ENCODE data around the gene GPR153.
"Not testable (repeated sequence)": the region's sequence is repeated elsewhere in the genome, so short reads cannot be mapped to it uniquely, and the experiment has no call there.

The GPR153 gene

DNA sequence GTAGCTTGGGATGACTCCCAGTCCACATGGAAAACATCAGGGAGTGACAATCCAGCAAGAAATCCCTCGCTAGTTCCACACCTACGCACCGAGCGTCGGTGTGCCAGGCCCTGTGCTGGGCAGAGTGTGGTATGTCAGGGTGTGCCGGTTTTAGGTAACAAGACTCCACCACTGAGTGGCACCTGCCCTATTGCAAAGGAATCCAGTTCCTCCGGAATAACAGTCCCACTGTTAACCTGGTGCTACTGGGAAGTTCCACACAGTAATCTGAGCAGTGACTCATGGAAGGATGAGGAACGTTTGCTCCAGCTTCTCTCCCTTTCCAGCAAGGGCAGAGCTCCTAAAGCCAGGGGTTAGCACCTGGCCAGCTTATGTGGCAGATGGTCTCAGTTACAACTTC, 40.7 kb downstream of the GPR153 start:
- ATAC-seq (ENCODE audit: low read depth), result peak; percentile 91

GRCh38 chr1:6219641-6220040, 41.3 kb downstream of the GPR153 start:
- H3K36me3 ChIP-seq (ENCODE audit: low read depth), result peaks cover 33% of the 10 kb centered on the region
- H3K9me3 ChIP-seq (ENCODE audit: severe bottlenecking); DNase-seq (ENCODE audit: low spot score); ATAC-seq (ENCODE audit: low read depth); H3K27me3 ChIP-seq (ENCODE audit: insufficient read depth, poor library complexity, severe bottlenecking); H3K4me3 ChIP-seq (ENCODE audit: severe bottlenecking): not testable (repeated sequence)
- peak overlapping the region; percentile 45 for H3K27ac ChIP-seq (ENCODE audit: poor library complexity, severe bottlenecking)
- peaks cover 10% of the 10 kb centered on the region for H3K4me1 ChIP-seq (ENCODE audit: insufficient read depth, poor library complexity, severe bottlenecking)

More for the DNA sequence above, 40.7 kb downstream of the GPR153 start:
- DNase-seq (ENCODE audit: low spot score), result no peak
- no peaks in the 10 kb centered on the region for H3K27me3 ChIP-seq (ENCODE audit: insufficient read depth, poor library complexity, severe bottlenecking)
- H3K27ac ChIP-seq (ENCODE audit: poor library complexity, severe bottlenecking), result peak overlapping the region; percentile 45
- peaks cover 10% of the 10 kb centered on the region for H3K4me1 ChIP-seq (ENCODE audit: insufficient read depth, poor library complexity, severe bottlenecking)
- TF ChIP-seq, protein P1, sequence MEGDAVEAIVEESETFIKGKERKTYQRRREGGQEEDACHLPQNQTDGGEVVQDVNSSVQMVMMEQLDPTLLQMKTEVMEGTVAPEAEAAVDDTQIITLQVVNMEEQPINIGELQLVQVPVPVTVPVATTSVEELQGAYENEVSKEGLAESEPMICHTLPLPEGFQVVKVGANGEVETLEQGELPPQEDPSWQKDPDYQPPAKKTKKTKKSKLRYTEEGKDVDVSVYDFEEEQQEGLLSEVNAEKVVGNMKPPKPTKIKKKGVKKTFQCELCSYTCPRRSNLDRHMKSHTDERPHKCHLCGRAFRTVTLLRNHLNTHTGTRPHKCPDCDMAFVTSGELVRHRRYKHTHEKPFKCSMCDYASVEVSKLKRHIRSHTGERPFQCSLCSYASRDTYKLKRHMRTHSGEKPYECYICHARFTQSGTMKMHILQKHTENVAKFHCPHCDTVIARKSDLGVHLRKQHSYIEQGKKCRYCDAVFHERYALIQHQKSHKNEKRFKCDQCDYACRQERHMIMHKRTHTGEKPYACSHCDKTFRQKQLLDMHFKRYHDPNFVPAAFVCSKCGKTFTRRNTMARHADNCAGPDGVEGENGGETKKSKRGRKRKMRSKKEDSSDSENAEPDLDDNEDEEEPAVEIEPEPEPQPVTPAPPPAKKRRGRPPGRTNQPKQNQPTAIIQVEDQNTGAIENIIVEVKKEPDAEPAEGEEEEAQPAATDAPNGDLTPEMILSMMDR (IDR thresholded peaks at IDR 0.05; ENCODE audit: poor library complexity, severe bottlenecking), result no peak
- no peaks in the 10 kb centered on the region for H3K9me3 ChIP-seq (ENCODE audit: severe bottlenecking)
- H3K36me3 ChIP-seq (ENCODE audit: low read depth), result peaks cover 39% of the 10 kb centered on the region
- H3K4me3 ChIP-seq (ENCODE audit: severe bottlenecking), result no peak overlapping the region

DNA sequence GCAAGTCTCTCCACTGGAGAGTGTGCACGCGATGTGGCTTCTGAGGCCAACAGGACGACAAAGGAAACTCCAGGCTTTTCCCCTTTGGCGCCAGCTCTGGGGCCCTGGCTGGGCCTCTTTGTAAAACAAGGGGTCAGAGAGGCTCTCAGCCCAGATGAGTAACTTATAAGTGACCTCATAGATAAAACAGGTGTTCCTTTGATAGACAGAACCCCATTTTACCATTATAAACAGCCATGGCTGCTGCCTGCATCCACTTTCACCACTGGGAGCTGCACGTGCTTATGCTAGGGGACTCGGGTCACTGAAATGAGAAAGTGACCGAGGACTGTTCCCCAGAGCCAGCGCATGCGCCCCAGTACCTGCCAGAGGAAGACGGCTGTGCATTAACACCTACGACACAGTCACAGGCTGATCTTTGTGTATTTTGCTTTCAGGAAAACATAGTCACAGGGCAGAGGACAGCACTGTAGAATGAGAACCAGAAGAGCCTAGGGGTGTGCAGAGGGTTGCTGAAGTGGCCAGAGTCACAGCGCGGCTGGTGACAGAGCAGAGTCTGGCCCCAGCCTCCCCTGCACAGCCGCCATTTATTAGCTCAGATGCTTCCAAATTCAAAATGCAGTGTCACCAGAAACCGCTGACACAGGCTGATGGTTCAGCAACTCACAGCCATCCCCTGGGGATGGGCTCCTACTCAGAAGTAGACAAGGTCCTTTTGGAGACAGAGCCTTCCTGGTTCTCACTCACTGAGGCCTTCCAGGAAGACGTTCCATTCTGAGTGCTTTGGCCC, 42.3 kb downstream of the GPR153 start:
- Histone ChIP-seq H3K4me3 (ENCODE audit: severe bottlenecking) (no peak overlapping the region), H3K4me1 (ENCODE audit: insufficient read depth, poor library complexity, severe bottlenecking) (peaks cover 10% of the 10 kb centered on the region), H3K27ac (ENCODE audit: poor library complexity, severe bottlenecking) (no peak overlapping the region), H3K36me3 (ENCODE audit: low read depth) (peaks cover 23% of the 10 kb centered on the region), H3K9me3 (ENCODE audit: severe bottlenecking) (no peaks in the 10 kb centered on the region), H3K27me3 (ENCODE audit: insufficient read depth, poor library complexity, severe bottlenecking) (no peaks in the 10 kb centered on the region)
- DNase-seq (ENCODE audit: low spot score) (no peak), ATAC-seq (ENCODE audit: low read depth) (no peak)
- TF ChIP-seq, protein P1 (IDR thresholded peaks at IDR 0.05; ENCODE audit: poor library complexity, severe bottlenecking), result no peak

- Histone ChIP-seq H3K4me1 (ENCODE audit: insufficient read depth, poor library complexity, severe bottlenecking) (no peaks in the 10 kb centered on the region), H3K4me3 (ENCODE audit: severe bottlenecking) (no peak overlapping the region), H3K9me3 (ENCODE audit: severe bottlenecking) (no peaks in the 10 kb centered on the region), H3K36me3 (ENCODE audit: low read depth) (peaks cover 8% of the 10 kb centered on the region; the same call in 1 of the 2 replicates), H3K27me3 (ENCODE audit: insufficient read depth, poor library complexity, severe bottlenecking) (no peaks in the 10 kb centered on the region), H3K27ac (ENCODE audit: poor library complexity, severe bottlenecking) (no peak overlapping the region)
- ATAC-seq (ENCODE audit: low read depth) (no peak), DNase-seq (ENCODE audit: low spot score) (no peak)
- TF ChIP-seq, protein P1 (IDR thresholded peaks at IDR 0.05; ENCODE audit: poor library complexity, severe bottlenecking), result no peak
These were observed 48.5 kb downstream of the GPR153 start for GRCh38 chr1:6212193-6212959.

GRCh38 chr1:6211731-6212130, 49.2 kb downstream of the GPR153 start:
- TF ChIP-seq, protein P1 (IDR thresholded peaks at IDR 0.05; ENCODE audit: poor library complexity, severe bottlenecking), result no peak
- H3K9me3 ChIP-seq (ENCODE audit: severe bottlenecking), result no peaks in the 10 kb centered on the region
- H3K27ac ChIP-seq (ENCODE audit: poor library complexity, severe bottlenecking), result no peak overlapping the region
- no peaks in the 10 kb centered on the region for H3K4me1 ChIP-seq (ENCODE audit: insufficient read depth, poor library complexity, severe bottlenecking)
- no peaks in the 10 kb centered on the region for H3K27me3 ChIP-seq (ENCODE audit: insufficient read depth, poor library complexity, severe bottlenecking)
- no peak for ATAC-seq (ENCODE audit: low read depth)
- H3K4me3 ChIP-seq (ENCODE audit: severe bottlenecking), result no peak overlapping the region
- DNase-seq (ENCODE audit: low spot score), result no peak
- H3K36me3 ChIP-seq (ENCODE audit: low read depth), result peaks cover 8% of the 10 kb centered on the region; the same call in 1 of the 2 replicates

Measured in RWPE2 (cell line).